Thyroid gland (tissue), 4 donors: ENCODE measurements around the gene ANXA6.

Experiments
- POLR2A ChIP-seq, 2 donors: fragments of 450-650 bp; IDR thresholded peaks; one replicate each; pipeline ENCODE4 v1.6.1; 2017; ENCODE audit warnings: antibody characterized with exemption in 2 of 2, mild to moderate bottlenecking in 2 of 2, moderate library complexity in 1 of 2
- TF ChIP-seq, protein P1 (sequence below), 6 experiments: fragments of 200-600 bp in 3 of 6; fragments of 450-650 bp in 3 of 6; sonication (generic) in 3 of 6; IDR thresholded peaks; one replicate each; pipeline ENCODE4 v1.5.1; 2016 to 2019; ENCODE audit warnings: antibody characterized with exemption in 6 of 6, mild to moderate bottlenecking in 2 of 6, inconsistent platforms in 1 of 6, moderate library complexity in 1 of 6

DNA sequence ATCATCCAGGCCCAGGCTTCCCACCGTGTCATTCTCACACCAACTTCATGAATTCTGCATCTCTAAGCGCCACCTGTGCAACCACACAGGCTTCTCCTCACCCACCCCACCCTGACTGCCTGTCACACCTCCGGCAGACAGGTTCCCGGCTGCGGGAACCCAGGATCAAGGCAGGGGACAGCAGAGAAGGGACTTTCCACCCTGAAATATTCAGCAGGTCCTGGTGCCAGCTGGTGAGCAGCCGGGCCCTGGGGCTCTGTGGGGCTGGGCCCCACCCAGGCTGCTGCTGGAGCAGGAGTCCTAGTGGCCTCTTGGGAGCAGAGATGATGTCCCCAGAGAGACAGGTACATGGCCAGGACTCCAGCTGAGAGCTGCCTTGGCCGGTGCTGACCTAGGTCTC, 12.7 kb downstream of the ANXA6 start:
- TF ChIP-seq, protein P1, sequence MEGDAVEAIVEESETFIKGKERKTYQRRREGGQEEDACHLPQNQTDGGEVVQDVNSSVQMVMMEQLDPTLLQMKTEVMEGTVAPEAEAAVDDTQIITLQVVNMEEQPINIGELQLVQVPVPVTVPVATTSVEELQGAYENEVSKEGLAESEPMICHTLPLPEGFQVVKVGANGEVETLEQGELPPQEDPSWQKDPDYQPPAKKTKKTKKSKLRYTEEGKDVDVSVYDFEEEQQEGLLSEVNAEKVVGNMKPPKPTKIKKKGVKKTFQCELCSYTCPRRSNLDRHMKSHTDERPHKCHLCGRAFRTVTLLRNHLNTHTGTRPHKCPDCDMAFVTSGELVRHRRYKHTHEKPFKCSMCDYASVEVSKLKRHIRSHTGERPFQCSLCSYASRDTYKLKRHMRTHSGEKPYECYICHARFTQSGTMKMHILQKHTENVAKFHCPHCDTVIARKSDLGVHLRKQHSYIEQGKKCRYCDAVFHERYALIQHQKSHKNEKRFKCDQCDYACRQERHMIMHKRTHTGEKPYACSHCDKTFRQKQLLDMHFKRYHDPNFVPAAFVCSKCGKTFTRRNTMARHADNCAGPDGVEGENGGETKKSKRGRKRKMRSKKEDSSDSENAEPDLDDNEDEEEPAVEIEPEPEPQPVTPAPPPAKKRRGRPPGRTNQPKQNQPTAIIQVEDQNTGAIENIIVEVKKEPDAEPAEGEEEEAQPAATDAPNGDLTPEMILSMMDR (IDR thresholded peaks at IDR 0.05) = no peak
- no peak for TF ChIP-seq POLR2A (IDR thresholded peaks at IDR 0.05)
